IPS-18a (cell line): ENCODE results near the gene RARA.
"Not testable (repeated sequence)": the region's sequence is repeated elsewhere in the genome, so short reads cannot be mapped to it uniquely, and the experiment has no call there.

Source experiments
- H3K27ac ChIP-seq: one replicate; pipeline ENCODE4 v1.5.1; 2013; ENCODE audit warnings: low read length
- H3K27me3 ChIP-seq: one replicate; pipeline ENCODE4 v1.6.1; 2013; ENCODE audit warnings: mild to moderate bottlenecking, low read length; ENCODE audit not compliant: control insufficient read depth, insufficient read depth
- H3K36me3 ChIP-seq: one replicate; pipeline ENCODE4 v1.6.1; 2013; ENCODE audit warnings: low read depth, low read length; ENCODE audit not compliant: control insufficient read depth
- H3K4me1 ChIP-seq: one replicate; pipeline ENCODE4 v1.6.1; 2013; ENCODE audit warnings: low read depth, low read length; ENCODE audit not compliant: control insufficient read depth
- H3K4me3 ChIP-seq: one replicate; pipeline ENCODE4 v1.5.1; 2013; ENCODE audit warnings: low read length
- H3K9ac ChIP-seq: one replicate; pipeline ENCODE4 v1.6.1; 2013; ENCODE audit warnings: mild to moderate bottlenecking, low read length, moderate library complexity
- H3K9me3 ChIP-seq: one replicate; pipeline ENCODE4 v1.6.1; 2013; ENCODE audit warnings: low read depth, low read length; ENCODE audit not compliant: control insufficient read depth

RARA gene

DNA sequence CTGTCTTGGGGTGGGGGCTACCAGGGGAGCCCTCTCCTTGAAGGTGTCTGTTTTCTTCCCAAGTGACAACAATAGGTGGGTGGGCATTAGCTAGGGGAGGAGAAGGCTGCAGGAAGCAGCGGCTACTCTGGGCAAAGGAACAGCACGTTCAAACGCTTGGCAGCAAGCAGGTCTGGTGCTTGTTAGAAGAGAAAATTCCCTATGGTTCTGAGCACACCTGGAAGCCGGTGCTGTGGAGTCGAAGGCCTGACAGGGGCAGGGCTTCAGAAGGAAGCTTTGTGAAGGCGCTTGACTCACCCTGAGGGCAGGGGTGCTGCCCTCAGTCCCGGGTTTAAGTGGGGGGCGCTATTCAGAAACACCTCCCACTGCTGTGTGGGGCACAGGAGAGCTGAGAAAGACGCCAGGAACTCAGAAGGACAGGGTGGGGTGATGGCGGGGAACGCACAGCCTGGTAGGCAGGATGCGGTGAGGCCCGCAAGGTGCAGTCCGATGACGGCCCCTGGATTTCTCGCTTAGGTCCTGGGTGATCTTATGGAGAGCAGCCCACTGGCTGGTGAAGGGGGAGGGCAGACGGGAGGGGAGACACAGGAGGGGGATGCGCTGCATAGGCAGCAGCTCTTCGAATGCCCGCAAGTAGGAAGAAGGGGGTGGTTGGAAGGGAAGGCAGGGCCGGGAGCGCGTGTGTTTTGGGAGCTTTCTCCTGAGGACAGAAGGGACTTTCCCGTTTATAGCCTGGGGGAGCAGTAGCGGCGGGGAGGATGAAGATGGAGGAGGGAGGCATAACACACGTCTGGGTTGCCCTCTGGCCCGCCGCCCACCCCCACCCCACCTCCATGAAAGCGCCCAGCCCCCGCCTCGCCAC is 52.3 kb downstream of the RARA start:
- Histone ChIP-seq H3K4me1 (peaks cover 12% of the 10 kb centered on the region), H3K4me3 (no peak overlapping the region)

DNA sequence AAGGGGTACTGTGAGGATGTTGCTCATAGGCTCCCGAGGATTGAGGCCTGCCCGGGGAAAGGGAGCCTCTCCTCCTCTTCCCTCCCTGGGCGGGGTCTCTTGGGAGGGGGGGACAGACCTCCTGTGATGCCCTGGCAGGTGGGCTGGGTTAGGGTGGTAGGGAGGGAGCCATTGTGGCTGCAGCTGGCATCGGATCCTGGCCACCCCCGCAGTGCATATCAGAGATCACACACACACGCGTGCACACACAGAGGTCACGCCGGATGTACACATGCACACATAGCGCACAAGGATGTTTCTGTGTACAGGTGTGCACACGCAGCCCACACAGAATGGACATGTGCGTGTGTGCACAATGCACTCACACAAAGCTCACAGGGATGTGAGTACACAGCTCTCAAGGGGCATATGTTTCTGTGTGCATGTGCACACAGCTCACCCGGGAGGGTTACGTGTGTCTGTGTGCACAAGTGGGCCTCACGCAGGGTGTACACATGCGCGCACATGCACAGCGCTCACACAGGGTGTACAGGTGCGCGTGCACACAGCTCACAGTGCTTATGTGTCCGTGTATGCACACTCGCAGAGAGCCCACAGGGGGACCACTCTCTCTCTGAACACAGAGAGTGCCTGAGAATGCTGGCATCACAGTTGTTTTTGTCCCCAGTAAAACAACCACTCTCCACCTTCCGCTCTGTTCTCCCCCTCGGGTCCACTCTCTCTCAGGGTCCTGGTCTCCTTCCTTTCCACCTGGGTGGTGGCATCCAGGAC is 53.1 kb downstream of the RARA start:
- H3K27ac ChIP-seq: no peak overlapping the region
- peaks cover 26% of the 10 kb centered on the region for H3K27me3 ChIP-seq
- H3K9me3 ChIP-seq: no peaks in the 10 kb centered on the region
- H3K4me1 ChIP-seq: peaks cover 12% of the 10 kb centered on the region
- H3K4me3 ChIP-seq: peak overlapping the region; percentile 20
- H3K9ac ChIP-seq: no peak overlapping the region
- H3K36me3 ChIP-seq: no peaks in the 10 kb centered on the region

More for the DNA sequence above, 52.3 kb downstream of the RARA start:
- Histone ChIP-seq H3K9ac (no peak overlapping the region), H3K36me3 (no peaks in the 10 kb centered on the region), H3K27me3 (peaks cover 26% of the 10 kb centered on the region), H3K27ac (no peak overlapping the region), H3K9me3 (no peaks in the 10 kb centered on the region)

DNA sequence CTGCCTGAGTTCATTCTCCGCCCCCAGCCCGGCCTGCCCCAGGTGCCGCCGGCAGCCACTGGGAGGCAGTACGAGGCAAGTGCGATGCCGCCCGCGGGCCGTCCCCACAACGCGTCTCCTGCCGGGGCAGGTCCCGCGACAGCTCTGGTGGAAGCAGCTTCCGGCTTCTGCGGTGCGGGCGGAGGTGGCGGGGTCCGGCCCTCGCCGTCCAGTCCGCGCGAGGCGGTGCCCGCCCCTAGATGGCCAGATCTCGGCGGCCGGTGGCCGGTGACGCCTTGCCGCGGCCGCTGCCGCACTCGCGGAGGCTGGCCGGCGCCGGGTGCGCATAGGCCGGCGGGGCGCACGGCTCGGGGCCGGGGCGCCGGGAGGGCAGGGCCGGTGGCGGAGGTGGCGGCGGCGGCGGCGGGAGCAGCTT is 53.7 kb downstream of the RARA start:
- Histone ChIP-seq H3K27ac (no peak overlapping the region), H3K36me3 (no peaks in the 10 kb centered on the region), H3K4me3 (peak overlapping the region; percentile 20), H3K4me1 (peaks cover 12% of the 10 kb centered on the region), H3K27me3 (peaks cover 26% of the 10 kb centered on the region), H3K9me3 (no peaks in the 10 kb centered on the region), H3K9ac (no peak overlapping the region)

DNA sequence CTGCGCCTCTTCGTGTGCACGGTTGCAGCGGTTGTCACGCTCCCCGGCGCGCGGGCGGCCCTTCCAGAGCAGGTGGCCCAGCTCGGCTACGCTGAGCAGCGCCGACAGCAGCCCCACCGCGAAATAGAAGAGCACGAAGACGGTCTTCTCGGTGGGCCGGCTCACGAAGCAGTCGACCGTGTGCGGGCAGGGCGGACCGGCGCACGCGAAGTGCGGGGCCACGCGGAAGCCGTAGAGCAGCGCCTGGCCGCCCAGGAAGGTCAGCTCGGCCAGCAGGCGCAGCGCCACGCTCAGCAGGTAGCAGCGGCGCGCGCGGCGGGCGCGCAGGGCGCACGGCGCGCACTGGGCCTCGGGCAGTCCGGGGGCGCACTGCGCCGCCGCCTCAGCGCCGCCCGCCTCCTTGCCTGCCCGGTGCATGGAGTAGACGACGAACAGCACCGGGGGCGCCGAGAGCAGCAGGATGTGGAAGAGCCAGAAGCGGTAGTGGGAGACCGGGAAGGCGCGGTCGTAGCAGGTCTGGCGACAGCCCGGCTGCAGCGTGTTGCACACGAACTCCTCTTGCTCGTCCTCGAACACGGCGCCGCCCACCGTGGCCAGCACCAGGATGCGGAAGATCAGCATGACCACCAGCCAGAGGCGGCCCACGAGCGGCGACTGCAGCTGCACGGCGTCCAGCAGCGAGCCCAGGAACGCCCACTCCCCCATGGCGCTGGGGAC is 54.3 kb downstream of the RARA start:
- peak overlapping the region; percentile 48 for H3K4me3 ChIP-seq
- no peaks in the 10 kb centered on the region for H3K9me3 ChIP-seq
- H3K4me1 ChIP-seq: peaks cover 12% of the 10 kb centered on the region
- H3K36me3 ChIP-seq: no peaks in the 10 kb centered on the region
- H3K9ac ChIP-seq: no peak overlapping the region
- no peak overlapping the region for H3K27ac ChIP-seq
- H3K27me3 ChIP-seq: peaks cover 26% of the 10 kb centered on the region

DNA sequence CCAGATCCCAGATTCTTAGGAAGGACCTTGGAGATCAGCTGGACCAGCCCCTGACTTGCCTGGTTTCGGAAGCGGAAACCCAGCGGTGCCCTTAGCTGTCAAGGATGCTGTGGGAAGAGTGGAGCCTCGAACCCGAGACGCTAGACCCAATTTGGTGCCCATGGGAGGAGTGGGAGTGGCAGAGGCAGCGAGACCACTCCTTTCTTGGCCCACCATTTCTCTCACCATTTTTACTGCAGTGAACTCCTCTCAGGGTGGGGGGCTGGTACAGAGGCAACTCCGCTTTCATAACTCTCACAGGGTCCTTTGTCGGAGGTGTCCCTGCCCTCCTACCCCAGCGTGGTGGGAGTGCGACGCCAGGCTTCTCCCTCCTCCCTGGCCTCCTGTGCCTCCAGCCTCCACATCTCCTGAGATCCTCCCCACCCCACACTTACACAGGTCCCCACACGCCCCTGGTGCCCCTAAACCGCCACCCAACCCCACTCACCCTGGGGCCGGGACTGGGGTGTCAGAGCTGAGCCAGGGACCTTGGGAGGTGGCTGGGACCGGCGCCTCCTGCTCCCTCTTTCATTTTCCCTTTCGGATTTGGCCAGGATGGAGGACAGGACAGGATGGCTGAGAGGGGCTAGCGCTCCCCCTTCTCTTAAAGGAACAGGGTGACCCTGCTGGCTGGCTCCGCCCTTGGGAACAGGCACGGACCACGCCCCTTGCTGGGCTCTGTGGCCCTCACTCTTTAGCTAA is 55.3 kb downstream of the RARA start, which contains the start of gene GJD3:
Gene GJD3 (minus strand): TSS at position 617 of the 741 bp plus-strand sequence. CDS start 922 bp downstream, outside the sequence.
- H3K9ac ChIP-seq: no peak within 1 kb of the TSS
- peak within 1 kb of the TSS; percentile 48 for H3K4me3 ChIP-seq
- H3K27ac ChIP-seq: no peak within 1 kb of the TSS
- H3K9me3 ChIP-seq: no peaks in the 10 kb centered on the region
- no peaks in the 10 kb centered on the region for H3K36me3 ChIP-seq
- peaks cover 12% of the 10 kb centered on the region for H3K4me1 ChIP-seq
- peaks cover 26% of the 10 kb centered on the region for H3K27me3 ChIP-seq

DNA sequence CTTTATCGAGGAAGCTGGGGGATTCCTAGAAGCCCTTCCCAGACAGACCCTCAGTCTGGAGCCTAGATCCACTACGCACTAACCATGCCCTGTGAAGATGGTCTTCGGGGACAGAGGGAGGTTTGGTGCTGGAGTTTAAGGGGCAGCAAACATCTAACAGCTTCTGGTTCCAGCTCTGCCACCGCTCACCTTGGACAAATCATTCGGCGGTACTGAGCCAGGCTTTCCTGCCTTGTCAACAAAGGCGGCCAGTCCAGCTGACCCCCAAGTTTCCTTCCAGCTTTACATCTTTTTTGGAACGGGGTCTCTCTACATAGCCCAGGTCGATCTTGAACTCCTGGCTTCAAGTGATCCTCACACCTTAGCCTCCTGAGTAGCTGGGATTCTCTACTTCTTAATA is 55.9 kb downstream of the RARA start:
- Histone ChIP-seq H3K9me3 (no peaks in the 10 kb centered on the region), H3K36me3 (no peaks in the 10 kb centered on the region), H3K27me3 (peaks cover 26% of the 10 kb centered on the region), H3K9ac (no peak overlapping the region), H3K4me1 (peaks cover 12% of the 10 kb centered on the region), H3K4me3 (peak overlapping the region; percentile 11), H3K27ac (no peak overlapping the region)

DNA sequence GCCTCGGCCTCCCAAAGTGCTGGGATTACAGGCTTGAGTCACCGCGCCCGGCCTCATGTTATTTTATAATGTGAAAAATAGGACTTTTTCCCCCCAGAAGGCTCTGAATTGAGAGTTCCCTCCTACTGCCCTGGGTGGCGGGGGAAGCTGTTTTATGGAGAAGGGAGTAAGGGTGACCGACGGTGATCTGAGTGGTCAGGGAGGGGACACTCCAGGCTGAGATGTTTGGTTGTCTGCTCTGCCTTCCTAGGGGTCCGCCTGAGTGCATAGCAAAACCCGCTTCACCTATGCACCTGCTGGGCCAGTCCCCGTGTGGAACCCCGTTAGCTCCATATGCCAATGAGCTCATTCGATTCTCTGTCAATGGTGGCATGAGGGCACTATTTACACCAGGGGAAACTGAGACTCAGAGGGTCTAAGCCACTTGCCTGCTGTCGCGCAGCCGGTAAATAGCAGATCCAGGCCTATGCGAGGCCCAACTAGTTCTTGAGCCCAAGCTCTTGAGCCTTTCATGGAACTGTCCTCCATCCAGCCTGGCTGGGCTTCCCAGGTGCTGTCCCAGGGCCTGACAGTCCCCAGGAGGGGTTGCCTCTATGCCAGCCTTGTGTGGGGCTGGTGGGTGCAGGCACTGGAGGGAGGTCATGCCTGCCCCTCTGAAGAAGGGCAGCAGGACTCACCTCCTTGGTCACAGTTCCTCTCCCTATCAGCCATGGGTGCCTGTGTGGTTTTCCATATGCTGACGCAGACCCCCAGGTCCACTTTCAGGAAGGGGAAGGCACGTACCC is 57.3 kb downstream of the RARA start:
- H3K9me3 ChIP-seq: no peaks in the 10 kb centered on the region
- peaks cover 26% of the 10 kb centered on the region for H3K27me3 ChIP-seq
- no peak overlapping the region for H3K4me3 ChIP-seq
- no peak overlapping the region for H3K9ac ChIP-seq
- peaks cover 9% of the 10 kb centered on the region for H3K4me1 ChIP-seq
- H3K36me3 ChIP-seq: no peaks in the 10 kb centered on the region
- H3K27ac ChIP-seq: no peak overlapping the region

DNA sequence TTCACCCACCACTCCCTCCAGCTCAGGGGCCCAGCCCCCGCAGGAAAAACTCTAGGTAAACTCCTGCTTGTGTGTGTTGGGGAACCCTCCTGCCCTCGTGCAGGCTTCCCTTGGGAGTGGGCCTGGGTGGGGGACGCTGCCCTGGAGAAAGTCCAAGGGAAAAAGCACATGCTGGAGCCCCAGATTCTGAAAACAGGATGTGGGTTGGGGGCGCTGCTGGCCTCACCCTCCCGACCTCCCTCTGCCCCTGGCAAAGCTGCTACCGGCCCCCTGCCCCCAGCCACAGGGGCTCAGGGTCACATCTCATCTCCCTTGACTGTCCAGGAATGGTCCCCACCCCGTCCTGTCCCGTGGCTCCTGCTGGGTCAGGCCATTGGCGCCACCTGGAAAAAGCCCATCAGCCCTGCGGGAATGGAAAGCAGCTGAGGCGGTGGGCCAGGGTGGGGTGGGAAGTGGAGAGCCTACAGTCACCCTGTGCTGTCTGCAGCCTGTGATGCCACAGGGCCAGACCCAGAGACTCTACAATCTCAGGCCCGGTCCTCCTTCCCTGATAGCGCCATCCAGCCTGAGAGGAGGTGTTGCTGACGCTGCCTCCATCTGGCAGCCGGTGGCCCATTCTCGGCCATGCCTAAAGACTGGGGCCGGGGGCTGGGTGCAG is 58.0 kb downstream of the RARA start:
- H3K9me3 ChIP-seq: no peaks in the 10 kb centered on the region
- no peak overlapping the region for H3K27ac ChIP-seq
- H3K27me3 ChIP-seq: peaks cover 23% of the 10 kb centered on the region
- no peak overlapping the region for H3K4me3 ChIP-seq
- H3K4me1 ChIP-seq: peaks cover 5% of the 10 kb centered on the region
- H3K36me3 ChIP-seq: no peaks in the 10 kb centered on the region
- H3K9ac ChIP-seq: no peak overlapping the region

DNA sequence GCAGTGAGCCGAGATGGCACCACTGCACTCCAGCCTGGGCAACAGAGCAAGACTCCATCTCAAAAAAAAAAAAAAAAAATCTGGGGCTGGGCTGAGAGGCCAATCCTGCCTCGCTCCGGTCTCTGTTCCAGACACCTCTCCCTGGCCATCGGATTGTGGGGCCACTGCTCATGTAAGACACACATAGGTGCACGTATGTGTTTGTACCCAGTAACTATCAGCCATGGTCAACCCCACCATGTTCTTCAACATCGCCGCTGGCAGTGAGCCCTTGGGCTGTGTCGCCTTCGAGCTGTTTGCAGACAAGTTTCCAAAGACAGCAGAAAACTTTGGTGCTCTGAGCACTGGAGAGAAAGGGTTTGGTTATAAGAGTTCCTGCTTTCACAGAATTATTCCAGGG is 58.7 kb downstream of the RARA start:
- H3K27me3 ChIP-seq: peaks cover 17% of the 10 kb centered on the region
- not testable (repeated sequence) for H3K27ac ChIP-seq, H3K4me3 ChIP-seq

DNA sequence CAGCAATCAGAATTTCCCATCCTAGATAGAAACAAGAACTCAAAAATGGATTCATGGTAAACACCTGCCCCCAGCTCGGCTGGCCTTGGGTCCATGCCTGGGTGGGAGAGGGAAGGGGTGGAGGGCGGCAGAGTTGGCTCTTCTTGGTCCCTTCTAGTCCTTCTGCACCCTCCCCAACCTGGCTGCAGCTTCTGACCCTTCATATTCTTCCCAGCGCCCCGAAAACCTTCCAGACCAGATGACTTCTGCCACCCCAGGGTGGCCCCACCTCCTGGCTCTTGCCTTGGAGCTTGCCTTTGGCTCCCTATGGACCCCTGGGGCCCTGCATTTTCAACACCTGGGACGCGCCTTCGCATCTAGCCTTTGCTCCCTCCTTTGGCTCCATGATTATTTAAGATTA is 60.9 kb downstream of the RARA start:
- Histone ChIP-seq H3K36me3 (no peaks in the 10 kb centered on the region), H3K4me1 (peaks cover 5% of the 10 kb centered on the region), H3K9me3 (no peaks in the 10 kb centered on the region), H3K27me3 (no peaks in the 10 kb centered on the region), H3K4me3 (no peak overlapping the region), H3K27ac (no peak overlapping the region), H3K9ac (no peak overlapping the region)

More for the DNA sequence above, 58.7 kb downstream of the RARA start:
- not testable (repeated sequence) for H3K9me3 ChIP-seq, H3K9ac ChIP-seq, H3K36me3 ChIP-seq, H3K4me1 ChIP-seq
